CD4-positive, alpha-beta T cell (primary cell): ENCODE data around the gene LETM1. TPM values are rescaled to one million over a fixed set of nuclear protein-coding genes. Genes with fewer than 3 reads are reported as not detected.
A peak's percentile ranks its signal among the peaks of the same experiment; 100 is the strongest.

Experiments used
- ATAC-seq: fragments of 200-7000 bp; cut with Tn5 transposase; one replicate; pipeline ENCODE4 v1.10.0; 2022; ENCODE audit warnings: mild to moderate bottlenecking; ENCODE audit not compliant: poor library complexity
- CTCF ChIA-PET: fragments of 350-600 bp; sonication (Branson Sonifier 250); formaldehyde crosslinking; loops from one replicate; lab custom pipeline; 2021; ENCODE audit warnings: antibody characterized with exemption, inconsistent platforms; lab: Charles Lee
- POLR2A ChIA-PET: fragments of 350-600 bp; sonication (Branson Sonifier 250); formaldehyde crosslinking; loops from one replicate; lab custom pipeline; 2021; ENCODE audit warnings: antibody characterized with exemption, inconsistent platforms; lab: Charles Lee
- DNase-seq, 14 experiments: peaks; one replicate each; pipeline ENCODE4 v3.0.0-alpha.2; 2013 to 2020; ENCODE audit warnings: mixed read lengths in 2 of 14
- H3K27ac ChIP-seq, 2 donors: one replicate each; pipeline versions ENCODE4 v1.5.1 to v1.7.0; 2013; ENCODE audit warnings: low read length in 2 of 2, low read depth in 1 of 2, mild to moderate bottlenecking in 1 of 2
- H3K27me3 ChIP-seq, 2 experiments: 1 replicate in 1 of 2; 2 replicates in 1 of 2; pipeline versions ENCODE4 v1.6.1 to v1.7.0; 2013; ENCODE audit warnings: low read length in 2 of 2, control low read depth in 1 of 2, mild to moderate bottlenecking in 1 of 2, moderate library complexity in 1 of 2; ENCODE audit not compliant: insufficient read depth in 2 of 2, control insufficient read depth in 1 of 2
- H3K36me3 ChIP-seq: one replicate; pipeline ENCODE4 v1.6.1; 2013; ENCODE audit warnings: low read length, control low read depth; ENCODE audit not compliant: insufficient read depth
- H3K4me1 ChIP-seq: one replicate; pipeline ENCODE4 v1.6.1; 2013; ENCODE audit warnings: low read length, control low read depth; ENCODE audit not compliant: insufficient read depth
- H3K4me3 ChIP-seq: one replicate; pipeline ENCODE4 v1.5.1; 2013; ENCODE audit warnings: mild to moderate bottlenecking, low read length, moderate library complexity
- H3K9me3 ChIP-seq, 2 experiments: 1 replicate in 1 of 2; 2 replicates in 1 of 2; pipeline versions ENCODE4 v1.6.1 to v1.7.0; 2013; ENCODE audit warnings: low read length in 2 of 2, mild to moderate bottlenecking in 2 of 2, control low read depth in 1 of 2, moderate library complexity in 1 of 2; ENCODE audit not compliant: control insufficient read depth in 1 of 2, insufficient read depth in 1 of 2
- H3K27ac Mint-ChIP-seq: one replicate; pipeline ENCODE4 v1.8.0; 2020; ENCODE audit warnings: mixed read lengths
- H3K27me3 Mint-ChIP-seq: one replicate; pipeline ENCODE4 v1.8.0; 2021; ENCODE audit warnings: mixed read lengths
- H3K36me3 Mint-ChIP-seq: one replicate; pipeline ENCODE4 v1.8.0; 2021; ENCODE audit warnings: low read depth, mixed read lengths
- H3K4me1 Mint-ChIP-seq: one replicate; pipeline ENCODE4 v1.8.0; 2021; ENCODE audit warnings: low read depth, mixed read lengths
- H3K4me3 Mint-ChIP-seq: one replicate; pipeline ENCODE4 v1.8.0; 2020; ENCODE audit warnings: mild to moderate bottlenecking, mixed read lengths
- H3K9me3 Mint-ChIP-seq: one replicate; pipeline ENCODE4 v1.8.0; 2020; ENCODE audit warnings: mixed read lengths
- CTCF ChIP-seq: fragments of 200-600 bp; IDR thresholded peaks from one replicate; pipeline ENCODE4 v1.8.0; 2022; ENCODE audit warnings: antibody characterized with exemption, mild to moderate bottlenecking
- intact Hi-C, 2 experiments: fragments of 100-400 bp; cut with DNase I in 1 of 2; cut with micrococcal nuclease in 1 of 2; formaldehyde crosslinking; loops; one replicate each; pipeline versions ENCODE4 v1.15.1 to v1.9.0; 2023 to 2025; cut with DNase I, micrococcal nuclease
- total RNA-seq, 174 experiments: library from RNA in 2 of 174; stranded (reverse) in 2 of 174; gene quantifications; one replicate each; pipeline ENCODE4 v1.2.3 and lab custom pipeline; 2021 to 2026

The LETM1 gene
- total RNA-seq, 2 experiments from 2014 or later: 21.2 to 25.2 TPM

GRCh38 chr4:1769692-1770091, 86.3 kb downstream of the LETM1 start:
- no peaks in the 10 kb centered on the region for H3K36me3 Mint-ChIP-seq
- POLR2A ChIA-PET: no interaction called here

GRCh38 chr4:1768367-1769034, 87.5 kb downstream of the LETM1 start:
- Histone ChIP-seq H3K4me1 (peaks cover 8% of the 10 kb centered on the region), H3K4me3 (no peak overlapping the region), H3K36me3 (no peaks in the 10 kb centered on the region), H3K9me3 (peaks cover 0 to 21% of the 10 kb centered on the region in 2 experiments), H3K27me3 (peaks cover 25 to 38% of the 10 kb centered on the region in 2 experiments), H3K27ac (no peak overlapping the region)
- H3K9me3 Mint-ChIP-seq: no peaks in the 10 kb centered on the region
- CTCF ChIA-PET: interaction anchor here (1.0 to 1.2 kb wide), 2 partner anchors 13 to 139 kb away, joined by 3 to 4 read pairs; no protein-coding TSS in a partner anchor
- no peak overlapping the region for H3K27ac Mint-ChIP-seq
- no peaks in the 10 kb centered on the region for H3K4me1 Mint-ChIP-seq
- peaks cover 28% of the 10 kb centered on the region for H3K27me3 Mint-ChIP-seq
- peak overlapping the region; percentile 85 for H3K4me3 Mint-ChIP-seq
- DNase-seq (no peak), ATAC-seq (no peak)
- intact Hi-C loops: no loop called here
- no peaks in the 10 kb centered on the region for H3K36me3 Mint-ChIP-seq
- POLR2A ChIA-PET: no interaction called here
- TF ChIP-seq CTCF: no peak

More at GRCh38 chr4:1769692-1770091, 86.3 kb downstream of the LETM1 start:
- CTCF ChIA-PET: no interaction called here
- peaks cover 23 to 32% of the 10 kb centered on the region in 2 experiments for H3K27me3 ChIP-seq
- intact Hi-C loops: no loop called here
- Mint-ChIP-seq H3K4me1 (no peaks in the 10 kb centered on the region), H3K9me3 (no peaks in the 10 kb centered on the region), H3K27me3 (peaks cover 19% of the 10 kb centered on the region), H3K27ac (no peak overlapping the region), H3K4me3 (no peak overlapping the region)
- H3K4me1 ChIP-seq: peaks cover 8% of the 10 kb centered on the region
- H3K36me3 ChIP-seq: no peaks in the 10 kb centered on the region
- no peak overlapping the region for H3K4me3 ChIP-seq
- DNase-seq: no peak
- TF ChIP-seq CTCF: no peak
- H3K27ac ChIP-seq: no peak overlapping the region
- no peak for ATAC-seq
- peaks cover 0 to 18% of the 10 kb centered on the region in 2 experiments for H3K9me3 ChIP-seq

GRCh38 chr4:1767770-1768366, 88.1 kb downstream of the LETM1 start:
- intact Hi-C loops: no loop called here
- H3K27me3 ChIP-seq: peaks cover 26 to 38% of the 10 kb centered on the region in 2 experiments
- H3K4me1 ChIP-seq: peaks cover 8% of the 10 kb centered on the region
- peaks cover 0 to 21% of the 10 kb centered on the region in 2 experiments for H3K9me3 ChIP-seq
- H3K36me3 Mint-ChIP-seq: no peaks in the 10 kb centered on the region
- TF ChIP-seq CTCF: no peak
- H3K27ac ChIP-seq: no peak overlapping the region
- ChIA-PET CTCF (interaction anchor here (1.0 to 1.2 kb wide), 2 partner anchors 14 to 138 kb away, joined by 3 to 4 read pairs; no protein-coding TSS in a partner anchor), POLR2A (no interaction called here)
- peak overlapping the region; percentile 74 for H3K4me3 Mint-ChIP-seq
- H3K36me3 ChIP-seq: no peaks in the 10 kb centered on the region
- peaks cover 28% of the 10 kb centered on the region for H3K27me3 Mint-ChIP-seq
- no peak overlapping the region for H3K27ac Mint-ChIP-seq
- H3K9me3 Mint-ChIP-seq: no peaks in the 10 kb centered on the region
- DNase-seq: peak in 6 of 14 experiments; percentile 9 to 57 (median 25)
- H3K4me1 Mint-ChIP-seq: no peaks in the 10 kb centered on the region
- H3K4me3 ChIP-seq: no peak overlapping the region
- peak; percentile 48 for ATAC-seq
